GM21576 (cell line): ENCODE results near the gene RAD51C.
A peak's percentile ranks its signal among the peaks of the same experiment; 100 is the strongest.
"Not testable (repeated sequence)": the region's sequence is repeated elsewhere in the genome, so short reads cannot be mapped to it uniquely, and the experiment has no call there.

Source experiments
- ATAC-seq: cut with Tn5 transposase; IDR thresholded peaks from one replicate; pipeline ENCODE4 v1.9.1; 2021; ENCODE audit warnings: mild to moderate bottlenecking, moderate library complexity; ENCODE audit not compliant: unreplicated experiment

The RAD51C gene

GRCh38 chr17:58680038-58680369 is 12.4 kb upstream of the RAD51C start:
- ATAC-seq, result no peak

GRCh38 chr17:58684003-58684402 is 8.4 kb upstream of the RAD51C start:
- no peak for ATAC-seq

GRCh38 chr17:58684462-58684861 is 7.9 kb upstream of the RAD51C start:
- not testable (repeated sequence) for ATAC-seq

- no peak for ATAC-seq
Measured at GRCh38 chr17:58686980-58687379, 5.4 kb upstream of the RAD51C start.

- ATAC-seq, result no peak
Measured at GRCh38 chr17:58688521-58688920, 3.9 kb upstream of the RAD51C start.

- not testable (repeated sequence) for ATAC-seq
Measured at GRCh38 chr17:58690033-58690432, 2.4 kb upstream of the RAD51C start.

GRCh38 chr17:58691701-58692238 is 632 bp upstream of the RAD51C start, which contains the start of gene TEX14:
Gene TEX14 (minus strand): TSS chr17:58692045. CDS start chr17:58652001, 40,044 bp downstream.
- ATAC-seq, result no peak

- no peak for ATAC-seq
Measured at GRCh38 chr17:58693208-58693607, 806 bp downstream of the RAD51C start.

GRCh38 chr17:58693751-58694150 is 1.3 kb downstream of the RAD51C start:
- ATAC-seq, result no peak

GRCh38 chr17:58694302-58694701 is 1.9 kb downstream of the RAD51C start:
- no peak for ATAC-seq

GRCh38 chr17:58694826-58695225 is 2.4 kb downstream of the RAD51C start:
- ATAC-seq, result no peak

GRCh38 chr17:58699771-58700170 is 7.4 kb downstream of the RAD51C start:
- no peak for ATAC-seq

GRCh38 chr17:58702045-58702476 is 9.7 kb downstream of the RAD51C start:
- peak; percentile 63 for ATAC-seq

- no peak for ATAC-seq
Measured at GRCh38 chr17:58702708-58703107, 10.3 kb downstream of the RAD51C start.

- ATAC-seq, result no peak
Measured at GRCh38 chr17:58703137-58703915, 10.9 kb downstream of the RAD51C start.

GRCh38 chr17:58703916-58704286 is 11.5 kb downstream of the RAD51C start:
- no peak for ATAC-seq

- no peak for ATAC-seq
Measured at GRCh38 chr17:58706351-58707140, 14.1 kb downstream of the RAD51C start.

GRCh38 chr17:58710948-58711552 is 18.6 kb downstream of the RAD51C start:
- ATAC-seq, result no peak

GRCh38 chr17:58722274-58722673 is 29.9 kb downstream of the RAD51C start:
- no peak for ATAC-seq

- ATAC-seq, result no peak
Measured at GRCh38 chr17:58722696-58723095, 30.3 kb downstream of the RAD51C start.

GRCh38 chr17:58728798-58729197 is 36.4 kb downstream of the RAD51C start:
- ATAC-seq, result no peak
